Rectal smooth muscle tissue (tissue), 1 donor: Measurements from ENCODE around the gene CCDC192.

Experiments used
- H3K27ac ChIP-seq: one replicate; pipeline ENCODE4 v1.7.0; 2013; ENCODE audit warnings: low read depth, low read length, inconsistent platforms
- H3K27me3 ChIP-seq: one replicate; pipeline ENCODE4 v1.7.0; 2013; ENCODE audit warnings: low read length; ENCODE audit not compliant: control insufficient read depth, insufficient read depth
- H3K36me3 ChIP-seq: one replicate; pipeline ENCODE4 v1.7.0; 2013; ENCODE audit warnings: low read length; ENCODE audit not compliant: control insufficient read depth, insufficient read depth
- H3K4me1 ChIP-seq: one replicate; pipeline ENCODE4 v1.7.0; 2013; ENCODE audit warnings: low read length; ENCODE audit not compliant: control insufficient read depth, insufficient read depth
- H3K4me3 ChIP-seq: one replicate; pipeline ENCODE4 v1.7.0; 2013; ENCODE audit warnings: low read length
- H3K9ac ChIP-seq: one replicate; pipeline ENCODE4 v1.7.0; 2013; ENCODE audit warnings: low read length

CCDC192 gene

GRCh38 chr5:127916885-127917573, 213.8 kb downstream of the CCDC192 start:
- Histone ChIP-seq H3K27me3 (no peaks in the 10 kb centered on the region), H3K4me1 (no peaks in the 10 kb centered on the region), H3K36me3 (no peaks in the 10 kb centered on the region), H3K4me3 (no peak overlapping the region), H3K9ac (no peak overlapping the region), H3K27ac (no peak overlapping the region)

- no peak overlapping the region for H3K27ac ChIP-seq
- no peaks in the 10 kb centered on the region for H3K4me1 ChIP-seq
- H3K36me3 ChIP-seq = no peaks in the 10 kb centered on the region
- no peak overlapping the region for H3K4me3 ChIP-seq
- H3K9ac ChIP-seq = no peak overlapping the region
- no peaks in the 10 kb centered on the region for H3K27me3 ChIP-seq
These were observed 216.0 kb downstream of the CCDC192 start for GRCh38 chr5:127919006-127919796.

- no peaks in the 10 kb centered on the region for H3K27me3 ChIP-seq
- H3K4me3 ChIP-seq = no peak overlapping the region
- H3K36me3 ChIP-seq = no peaks in the 10 kb centered on the region
- no peak overlapping the region for H3K9ac ChIP-seq
- no peak overlapping the region for H3K27ac ChIP-seq
- H3K4me1 ChIP-seq = no peaks in the 10 kb centered on the region
These were observed 216.6 kb downstream of the CCDC192 start for GRCh38 chr5:127919818-127920217.

GRCh38 chr5:127920936-127921335, 217.7 kb downstream of the CCDC192 start:
- H3K4me1 ChIP-seq = no peaks in the 10 kb centered on the region
- no peaks in the 10 kb centered on the region for H3K27me3 ChIP-seq
- H3K27ac ChIP-seq = no peak overlapping the region
- H3K9ac ChIP-seq = no peak overlapping the region
- no peaks in the 10 kb centered on the region for H3K36me3 ChIP-seq
- no peak overlapping the region for H3K4me3 ChIP-seq

DNA sequence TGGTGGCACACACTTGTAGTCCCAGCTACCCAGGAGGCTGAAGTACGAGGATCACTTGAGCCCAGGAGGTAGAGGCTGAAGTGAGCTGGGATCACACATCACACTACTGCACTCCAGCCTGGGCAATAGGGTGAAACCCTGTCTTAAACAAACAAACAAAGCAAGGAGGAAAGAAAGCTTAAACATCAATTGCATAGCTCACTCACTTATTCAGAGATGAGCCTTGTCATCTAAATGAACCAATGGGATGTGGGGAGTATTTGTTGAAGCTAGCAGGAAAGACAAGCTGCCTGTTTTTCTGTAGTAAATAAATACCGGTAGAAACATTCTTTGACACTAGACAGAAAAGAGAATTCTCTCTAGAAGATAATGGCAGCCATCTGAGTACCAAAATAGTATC, 219.4 kb downstream of the CCDC192 start:
- Histone ChIP-seq H3K4me3 (no peak overlapping the region), H3K9ac (no peak overlapping the region), H3K27me3 (no peaks in the 10 kb centered on the region), H3K27ac (no peak overlapping the region), H3K4me1 (no peaks in the 10 kb centered on the region), H3K36me3 (no peaks in the 10 kb centered on the region)

GRCh38 chr5:127923804-127924570, 220.8 kb downstream of the CCDC192 start:
- H3K27ac ChIP-seq = no peak overlapping the region
- no peak overlapping the region for H3K4me3 ChIP-seq
- no peaks in the 10 kb centered on the region for H3K36me3 ChIP-seq
- no peaks in the 10 kb centered on the region for H3K27me3 ChIP-seq
- H3K4me1 ChIP-seq = no peaks in the 10 kb centered on the region
- H3K9ac ChIP-seq = no peak overlapping the region

DNA sequence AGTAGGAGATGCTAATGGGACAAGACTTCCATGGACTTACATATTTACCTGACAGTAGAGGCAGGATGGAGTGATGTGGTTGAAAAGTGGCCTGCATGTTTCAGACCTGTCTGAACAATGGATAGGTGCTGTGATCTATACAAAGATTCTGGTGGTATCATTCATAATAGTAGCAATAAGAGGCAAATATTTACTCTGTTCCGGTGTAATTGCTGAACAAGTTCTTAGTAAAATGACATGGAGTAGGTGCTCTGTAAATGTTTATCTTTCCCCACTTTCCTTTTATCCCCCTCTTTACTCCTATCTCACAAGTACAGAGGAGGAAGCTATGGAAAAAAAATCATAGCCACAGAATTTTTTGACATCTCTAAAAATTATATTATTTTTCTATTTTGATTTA, 221.4 kb downstream of the CCDC192 start:
- no peaks in the 10 kb centered on the region for H3K4me1 ChIP-seq
- no peaks in the 10 kb centered on the region for H3K36me3 ChIP-seq
- no peaks in the 10 kb centered on the region for H3K27me3 ChIP-seq
- H3K4me3 ChIP-seq = no peak overlapping the region
- no peak overlapping the region for H3K9ac ChIP-seq
- H3K27ac ChIP-seq = no peak overlapping the region

GRCh38 chr5:127925916-127926315, 222.7 kb downstream of the CCDC192 start:
- no peak overlapping the region for H3K9ac ChIP-seq
- H3K27ac ChIP-seq = no peak overlapping the region
- no peaks in the 10 kb centered on the region for H3K36me3 ChIP-seq
- no peaks in the 10 kb centered on the region for H3K4me1 ChIP-seq
- H3K27me3 ChIP-seq = no peaks in the 10 kb centered on the region
- no peak overlapping the region for H3K4me3 ChIP-seq

GRCh38 chr5:127926974-127927373, 223.8 kb downstream of the CCDC192 start:
- no peaks in the 10 kb centered on the region for H3K27me3 ChIP-seq
- H3K9ac ChIP-seq = no peak overlapping the region
- H3K27ac ChIP-seq = no peak overlapping the region

DNA sequence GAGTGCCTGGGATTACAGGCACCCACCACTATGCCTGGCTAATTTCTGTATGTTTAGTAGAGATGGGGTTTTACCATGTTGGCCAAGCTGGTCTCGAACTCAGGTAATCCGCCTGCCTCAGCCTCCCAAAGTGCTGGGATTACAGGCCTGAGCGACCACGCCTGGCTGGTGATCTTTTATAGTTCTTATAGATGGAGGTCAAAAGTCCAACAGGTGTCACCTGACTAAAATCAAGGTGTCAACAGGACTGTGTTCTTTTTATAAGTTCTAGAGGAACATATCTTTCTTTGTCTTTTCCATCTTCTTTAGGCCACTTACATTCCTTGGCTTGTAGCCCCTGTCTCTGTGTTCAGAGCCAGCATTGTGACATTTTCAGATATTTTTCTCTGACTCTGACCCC, 224.9 kb downstream of the CCDC192 start:
- Histone ChIP-seq H3K36me3 (no peaks in the 10 kb centered on the region), H3K27me3 (no peaks in the 10 kb centered on the region), H3K9ac (no peak overlapping the region), H3K27ac (no peak overlapping the region), H3K4me3 (no peak overlapping the region), H3K4me1 (no peaks in the 10 kb centered on the region)

More at GRCh38 chr5:127926974-127927373, 223.8 kb downstream of the CCDC192 start:
- no peaks in the 10 kb centered on the region for H3K36me3 ChIP-seq
- H3K4me3 ChIP-seq = no peak overlapping the region
- H3K4me1 ChIP-seq = no peaks in the 10 kb centered on the region

DNA sequence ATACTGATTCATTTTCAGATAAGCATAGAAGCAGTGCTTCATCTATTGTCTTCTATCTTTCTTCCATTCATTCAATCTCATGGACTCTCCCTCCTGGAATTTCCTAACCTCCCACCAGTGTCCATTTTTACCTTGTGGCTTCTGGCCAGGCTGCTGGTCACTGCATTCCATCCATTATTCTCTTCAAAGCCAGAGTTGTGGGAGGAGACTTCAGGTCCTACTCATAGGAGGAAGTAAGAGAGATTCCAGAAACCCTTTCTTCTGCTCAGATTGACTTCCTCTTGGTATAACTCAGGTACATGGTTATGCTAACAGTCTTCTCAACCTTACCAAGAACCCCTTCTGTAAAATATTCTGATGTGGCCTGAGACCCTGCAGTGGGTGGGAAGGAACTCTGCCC, 227.1 kb downstream of the CCDC192 start:
- no peak overlapping the region for H3K4me3 ChIP-seq
- no peaks in the 10 kb centered on the region for H3K36me3 ChIP-seq
- no peak overlapping the region for H3K27ac ChIP-seq

GRCh38 chr5:127931396-127931795, 228.2 kb downstream of the CCDC192 start:
- Histone ChIP-seq H3K9ac (no peak overlapping the region), H3K27ac (no peak overlapping the region), H3K4me1 (no peaks in the 10 kb centered on the region), H3K36me3 (no peaks in the 10 kb centered on the region), H3K27me3 (no peaks in the 10 kb centered on the region), H3K4me3 (no peak overlapping the region)

More for the DNA sequence above, 227.1 kb downstream of the CCDC192 start:
- Histone ChIP-seq H3K4me1 (no peaks in the 10 kb centered on the region), H3K9ac (no peak overlapping the region), H3K27me3 (no peaks in the 10 kb centered on the region)
